NCI-H2171 treated with DMSO at 0.1 percent for 48 hours (cell line): ENCODE data around the gene PPTC7.
A peak's percentile ranks its signal among the peaks of the same experiment; 100 is the strongest.
"Not testable (repeated sequence)": the region's sequence is repeated elsewhere in the genome, so short reads cannot be mapped to it uniquely, and the experiment has no call there.

Experiments used
- DNase-seq: peaks from one replicate; lab custom pipeline; 2025; lab: John Stamatoyannopoulos, UW

PPTC7 gene, protein sequence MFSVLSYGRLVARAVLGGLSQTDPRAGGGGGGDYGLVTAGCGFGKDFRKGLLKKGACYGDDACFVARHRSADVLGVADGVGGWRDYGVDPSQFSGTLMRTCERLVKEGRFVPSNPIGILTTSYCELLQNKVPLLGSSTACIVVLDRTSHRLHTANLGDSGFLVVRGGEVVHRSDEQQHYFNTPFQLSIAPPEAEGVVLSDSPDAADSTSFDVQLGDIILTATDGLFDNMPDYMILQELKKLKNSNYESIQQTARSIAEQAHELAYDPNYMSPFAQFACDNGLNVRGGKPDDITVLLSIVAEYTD

DNA sequence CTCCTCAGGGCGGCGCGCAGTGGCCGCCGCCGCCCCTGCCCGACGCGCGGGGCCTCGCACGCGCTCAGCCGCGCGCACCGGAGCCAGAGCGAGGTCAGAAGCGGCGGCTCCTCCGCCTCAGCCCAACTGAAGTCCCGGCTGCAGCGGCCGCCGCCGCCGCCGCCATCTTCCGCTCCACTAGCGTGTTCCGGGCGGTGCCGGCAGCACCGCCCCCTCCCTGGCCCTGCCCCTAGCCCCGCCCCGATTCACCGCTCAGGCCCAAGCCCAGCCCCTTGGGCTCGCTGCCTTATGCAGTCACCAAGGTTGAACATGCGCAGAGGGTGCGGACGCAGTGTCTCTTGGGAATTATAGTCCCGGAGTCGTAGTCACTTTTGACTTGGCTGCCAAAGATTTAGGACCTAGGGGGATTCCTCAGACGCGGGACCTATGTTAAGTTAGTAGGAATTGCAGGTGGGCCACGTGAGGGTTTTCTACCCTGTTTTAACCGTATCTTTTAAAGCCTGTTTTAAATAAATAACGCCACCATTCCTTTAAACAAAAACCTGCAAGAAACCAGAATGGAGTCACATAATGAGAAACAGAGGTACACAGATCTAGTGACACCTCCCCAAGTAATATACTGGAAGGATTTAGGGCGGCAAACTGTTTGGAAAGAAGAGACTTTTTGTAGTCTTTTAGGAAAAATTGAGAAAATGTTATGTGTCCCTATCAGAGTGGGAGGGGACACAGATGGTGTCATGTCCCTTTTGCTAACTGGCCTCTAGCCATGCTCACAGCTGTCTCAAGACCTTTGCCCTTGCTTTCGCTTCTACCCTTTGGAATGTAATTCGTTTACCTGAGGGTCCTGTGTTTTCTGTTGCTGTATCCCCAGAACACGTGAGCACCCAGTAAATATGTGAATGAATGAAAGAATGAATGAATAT is at the start of gene PPTC7:
TSS of gene PPTC7 (minus strand) at position 182 of the 923 bp plus-strand sequence. CDS start 287 bp downstream, outside the sequence.
- DNase-seq = peak; percentile 96

DNA sequence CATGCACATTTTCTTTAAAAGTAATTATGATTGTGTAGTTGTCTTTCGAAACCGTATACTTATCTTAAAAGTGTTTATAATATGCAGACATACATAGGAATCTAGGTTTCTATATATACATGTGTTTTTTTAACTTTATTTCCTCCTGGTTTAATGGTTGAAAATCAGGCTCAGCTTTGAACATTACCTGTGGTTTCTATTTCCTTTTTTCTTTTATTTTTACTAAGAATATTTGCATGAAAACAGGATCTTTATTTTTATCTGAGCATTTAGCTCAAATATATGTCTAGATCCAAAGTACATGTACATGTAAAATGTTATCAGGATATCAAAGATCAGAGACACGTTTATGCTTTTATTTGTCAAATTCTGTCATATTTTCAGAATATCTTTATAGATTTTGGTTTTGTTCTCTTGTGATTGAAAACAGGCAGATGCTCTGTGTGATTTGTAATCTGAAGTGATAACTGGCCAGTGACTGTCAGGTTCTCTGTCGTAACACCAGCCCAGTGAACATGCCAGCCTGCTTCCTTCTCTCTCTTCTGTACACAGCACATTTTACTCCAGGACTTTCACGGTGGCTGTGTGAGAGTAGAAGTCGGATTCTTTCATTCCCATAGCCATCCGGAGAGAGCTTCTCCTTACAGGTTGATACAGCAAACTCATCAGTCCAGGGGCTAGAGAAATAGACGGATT is 44.5 kb upstream of the PPTC7 start:
- no peak for DNase-seq

DNA sequence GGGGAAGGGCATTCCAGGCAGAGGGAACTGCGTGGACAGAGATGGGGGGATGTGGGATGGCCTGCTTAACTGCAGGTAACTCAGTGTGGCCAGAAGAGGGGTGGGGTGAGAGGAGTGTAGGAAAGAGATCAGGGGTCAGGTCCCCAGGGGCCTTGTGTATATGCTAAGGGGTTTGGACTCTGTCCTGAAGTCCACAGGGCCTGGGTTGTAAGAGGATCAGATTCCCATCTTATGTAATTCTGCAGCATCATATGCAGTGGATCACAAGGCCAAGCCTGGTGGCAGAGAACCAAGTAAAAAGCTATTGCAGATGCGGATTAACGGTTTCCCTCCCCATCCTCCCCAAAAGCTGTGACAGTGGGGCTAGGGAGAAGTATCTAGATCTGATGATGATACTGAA is 39.5 kb upstream of the PPTC7 start:
- DNase-seq = no peak

DNA sequence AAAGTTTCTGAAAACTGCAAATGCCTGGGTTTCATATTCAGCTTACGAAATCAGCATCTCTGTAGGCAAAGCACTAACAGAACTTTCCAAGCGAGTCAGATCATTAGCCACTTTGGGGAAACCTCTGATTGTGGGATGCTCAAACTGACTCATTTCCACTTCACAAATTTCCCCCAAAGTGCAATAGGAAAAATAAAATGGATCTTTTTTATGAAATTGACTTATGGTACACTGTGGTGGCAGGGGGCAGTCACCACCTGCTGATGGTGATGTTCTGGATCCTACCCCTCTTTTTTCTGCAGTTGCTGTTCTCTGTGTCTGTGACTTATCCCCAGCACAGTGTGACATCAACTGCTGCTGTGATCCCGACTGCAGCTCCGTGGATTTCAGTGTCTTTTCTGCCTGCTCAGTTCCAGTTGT is 36.4 kb upstream of the PPTC7 start:
- DNase-seq = no peak

DNA sequence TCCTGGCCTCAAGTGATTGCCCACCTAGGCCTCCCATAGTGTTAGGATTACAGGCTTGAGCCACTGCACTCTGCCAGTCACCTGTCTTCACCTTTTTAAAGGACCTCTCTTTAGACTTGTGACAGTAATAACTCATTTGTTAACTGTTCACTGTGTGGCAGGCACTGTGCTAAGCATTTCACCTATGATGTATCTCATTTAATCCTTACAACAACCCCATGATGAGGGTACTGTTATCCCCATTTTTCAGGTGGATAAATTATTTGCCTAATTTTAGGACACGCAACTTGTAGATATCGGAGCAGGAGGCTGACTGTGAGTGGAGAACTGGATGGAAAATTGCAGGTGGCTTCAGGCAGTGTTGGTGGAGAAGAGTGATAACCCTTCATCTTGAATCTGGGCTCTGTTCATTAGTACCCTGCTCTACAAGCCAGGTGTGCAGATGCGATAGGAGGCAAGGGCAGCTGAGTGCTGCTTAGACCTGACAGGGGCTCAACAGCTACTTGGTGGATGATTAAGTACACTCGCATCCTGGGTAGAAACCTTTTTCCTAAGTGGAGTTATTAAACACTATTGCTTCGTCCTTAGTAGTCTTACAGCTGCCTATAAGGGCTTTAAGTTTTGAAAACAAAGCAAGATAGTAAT is 33.5 kb upstream of the PPTC7 start:
- DNase-seq = no peak

DNA sequence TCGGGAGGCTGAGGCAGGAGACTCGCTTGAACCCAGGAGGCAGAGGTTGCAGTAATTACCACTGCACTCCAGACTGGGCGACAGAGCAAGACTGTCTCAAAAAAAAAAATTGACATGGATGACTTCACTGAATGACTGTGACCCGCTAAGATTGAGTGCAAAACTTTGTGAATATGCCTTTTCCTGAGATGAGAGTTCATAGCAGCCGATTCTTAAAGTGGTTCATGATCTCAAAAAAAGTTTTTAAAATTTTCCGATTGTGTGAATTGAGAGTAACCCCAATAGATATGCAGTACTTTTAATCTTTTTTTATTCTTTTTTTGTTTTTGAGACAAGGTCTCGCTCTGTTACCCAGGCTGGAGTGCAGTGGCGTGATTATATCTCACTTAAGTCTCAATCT is 32.1 kb upstream of the PPTC7 start:
- DNase-seq = no peak

DNA sequence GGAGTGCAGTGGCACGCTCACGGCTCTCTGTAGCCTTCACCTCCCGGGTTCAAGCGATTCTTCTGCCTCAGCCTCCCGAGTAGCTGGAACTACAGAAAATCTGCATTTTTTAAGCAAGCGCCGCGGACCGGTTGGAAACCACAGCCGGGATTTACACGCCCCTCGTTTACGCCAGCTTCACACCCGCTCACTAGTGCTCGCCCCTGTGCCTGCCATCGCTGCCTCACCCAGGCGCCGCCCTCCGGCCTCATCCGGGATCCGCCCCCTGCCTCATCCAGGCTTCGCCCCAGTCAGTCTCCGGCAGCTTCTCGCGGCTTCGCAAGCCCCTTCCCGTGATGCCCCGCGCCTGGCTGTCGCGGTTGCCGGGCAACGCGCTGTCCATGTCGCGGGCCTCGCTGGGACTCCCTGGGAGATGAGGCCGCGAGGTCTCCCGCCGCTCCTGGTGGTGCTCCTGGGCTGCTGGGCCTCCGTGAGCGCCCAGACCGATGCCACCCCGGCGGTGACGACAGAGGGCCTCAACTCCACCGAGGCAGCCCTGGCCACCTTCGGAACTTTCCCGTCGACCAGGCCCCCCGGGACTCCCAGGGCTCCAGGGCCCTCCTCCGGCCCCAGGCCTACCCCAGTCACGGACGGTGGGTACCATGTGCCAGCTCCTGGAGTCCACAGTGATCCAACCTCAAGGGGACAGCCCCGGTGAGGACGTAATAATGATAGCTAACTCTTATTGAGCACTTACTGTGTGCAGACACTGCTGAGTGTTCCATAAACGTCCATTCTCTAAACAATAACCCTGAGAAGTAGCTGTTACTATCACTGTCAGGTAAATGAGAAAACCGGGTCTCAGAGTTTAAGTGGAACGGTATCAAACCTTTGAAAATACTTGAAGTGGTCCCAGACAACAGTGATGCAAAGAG is 30.9 kb upstream of the PPTC7 start, which contains the start of gene TCTN1:
TSS of gene TCTN1 (plus strand) at position 359 of the 914 bp plus-strand sequence. CDS start at position 413, 54 bp downstream.
- peak; percentile 95 for DNase-seq

DNA sequence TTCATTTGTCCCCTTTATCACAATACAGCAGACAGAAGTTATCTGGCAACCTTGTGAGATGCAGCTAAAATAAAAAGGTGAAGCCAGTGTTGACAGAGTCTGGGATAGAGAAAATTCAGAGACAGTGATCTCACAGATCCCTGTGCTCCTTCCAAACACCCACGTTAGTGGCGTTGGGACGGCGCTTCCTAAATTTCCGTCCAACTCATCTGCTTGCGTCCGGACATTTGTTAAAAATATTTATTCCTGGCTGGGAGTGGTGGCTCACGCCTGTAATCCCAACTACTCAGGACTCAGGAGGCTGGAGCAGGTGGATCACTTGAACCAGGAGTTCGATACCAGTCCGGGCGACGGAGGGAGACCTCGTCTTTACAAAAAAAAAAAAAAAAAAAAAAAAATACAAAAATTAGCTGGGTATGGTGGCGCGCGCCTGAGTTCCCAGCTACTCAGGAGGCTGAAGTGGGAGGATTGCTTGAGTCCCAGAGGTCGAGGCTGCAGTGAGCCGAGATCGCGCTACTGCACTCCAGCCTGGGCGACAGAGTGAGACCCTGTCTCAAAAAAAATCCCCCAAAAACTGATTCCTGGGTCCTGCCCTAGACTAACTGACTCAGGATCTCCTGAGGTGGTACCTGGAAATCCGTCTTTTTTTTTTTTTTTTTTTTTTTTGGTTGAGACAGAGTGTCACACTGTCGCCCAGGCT is 30.1 kb upstream of the PPTC7 start:
- DNase-seq = no peak

DNA sequence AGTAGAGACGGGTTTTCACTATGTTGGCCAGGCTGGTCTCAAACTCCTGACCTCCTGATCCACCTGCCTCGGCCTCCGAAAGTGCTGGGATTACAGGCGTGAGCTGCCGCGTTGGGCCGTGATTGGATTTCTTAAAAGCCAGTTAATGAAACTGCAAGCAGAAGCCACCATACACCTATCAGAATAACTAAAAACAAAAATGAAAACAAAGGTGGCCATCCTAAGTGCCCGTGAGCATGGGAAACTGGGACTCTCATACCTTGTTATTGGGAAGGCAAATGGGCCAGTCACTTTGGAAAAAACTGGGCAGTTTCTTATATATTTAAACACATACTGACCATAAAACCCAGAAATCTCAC is 23.1 kb upstream of the PPTC7 start:
- DNase-seq = no peak

DNA sequence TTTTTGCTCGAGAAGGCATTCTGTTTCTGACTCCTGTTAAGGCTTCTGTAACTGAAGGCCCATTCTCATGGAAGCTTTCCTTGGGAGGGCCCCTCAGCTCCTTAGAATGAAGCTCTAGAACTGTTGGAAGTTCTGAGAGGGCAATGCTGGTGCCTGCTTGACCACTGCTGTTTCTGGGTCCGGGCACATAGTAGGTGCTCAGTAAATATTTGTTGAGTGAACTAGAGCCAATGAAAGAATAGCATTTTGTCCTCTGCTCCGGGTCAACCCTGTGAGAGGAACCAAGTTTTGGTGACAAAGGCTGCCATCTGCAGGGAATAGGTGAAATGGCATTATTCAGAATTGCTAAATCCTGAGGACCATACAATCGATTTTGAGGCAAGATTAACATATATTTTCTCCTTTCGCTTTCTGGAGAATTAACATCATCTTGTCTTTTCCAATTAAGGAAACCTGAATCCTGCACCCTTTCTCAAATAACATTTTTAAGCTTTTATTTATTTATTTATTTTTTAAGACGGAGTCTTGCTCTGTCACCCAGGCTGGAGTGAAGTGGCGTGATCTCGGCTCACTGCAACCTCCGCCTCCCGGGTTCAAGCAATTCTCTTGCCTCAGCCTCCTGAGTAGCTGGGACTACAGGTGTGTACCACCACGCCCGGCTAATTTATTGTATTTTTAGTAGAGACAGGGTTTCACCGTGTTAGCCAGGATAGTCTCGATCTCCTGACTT is 19.1 kb upstream of the PPTC7 start:
- DNase-seq = peak; percentile 67

DNA sequence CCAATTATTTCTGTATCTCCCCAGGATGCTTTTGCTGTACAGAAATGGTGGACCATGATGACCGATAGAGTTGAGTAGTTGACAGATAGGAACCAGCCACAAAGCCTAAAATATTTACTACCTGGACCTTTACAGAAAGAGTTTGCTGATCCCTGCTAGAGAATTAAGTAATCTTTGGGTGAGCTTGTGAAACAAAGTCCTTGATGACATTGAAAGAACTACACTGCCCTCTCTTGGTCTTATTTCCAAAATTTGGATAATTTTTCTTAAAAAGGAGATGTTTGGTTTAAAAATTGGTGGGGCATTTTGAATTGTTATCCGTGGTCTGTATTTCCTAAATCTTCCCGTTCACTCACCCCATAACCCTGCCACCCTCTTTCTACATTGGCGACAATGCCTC is 17.1 kb upstream of the PPTC7 start:
- peak; percentile 35 for DNase-seq

DNA sequence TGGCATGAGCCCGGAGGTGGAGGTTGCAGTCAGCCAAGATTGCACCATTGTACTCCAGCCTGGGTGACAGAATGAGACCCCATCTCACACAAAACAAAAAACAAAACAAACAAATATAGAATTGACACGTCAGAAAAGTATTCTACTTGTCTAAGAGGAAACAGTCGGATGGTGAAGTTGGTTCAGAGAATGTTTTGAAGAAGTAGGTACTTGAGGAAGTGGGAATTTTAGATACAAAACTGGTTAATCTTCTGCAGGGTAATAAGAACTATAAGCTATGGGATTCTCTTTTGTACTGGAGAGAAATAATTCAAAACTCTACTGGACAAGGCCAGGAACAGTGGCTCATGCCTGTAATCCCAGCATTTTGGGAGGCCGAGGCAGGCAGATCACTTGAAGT is 16.2 kb upstream of the PPTC7 start:
- DNase-seq = no peak

DNA sequence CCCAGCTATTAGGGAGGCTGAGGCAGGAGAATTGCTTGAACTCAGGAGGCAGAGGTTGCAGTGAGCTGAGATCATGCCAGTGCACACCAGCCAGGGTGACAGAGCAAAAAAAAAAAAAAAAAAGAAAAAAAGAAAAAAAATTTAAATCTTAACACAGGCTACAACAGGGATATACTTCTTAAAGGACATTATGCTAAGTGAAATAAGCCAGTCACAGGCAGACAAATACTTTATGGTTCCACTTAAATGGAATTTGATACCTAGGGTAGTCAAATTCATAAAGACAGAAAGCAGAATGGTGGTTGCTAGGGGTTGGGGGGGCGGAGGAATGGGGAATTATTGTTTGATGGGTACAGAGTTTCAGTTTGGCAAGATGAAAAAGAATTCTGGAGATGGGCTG is 14.8 kb upstream of the PPTC7 start:
- DNase-seq = no peak

DNA sequence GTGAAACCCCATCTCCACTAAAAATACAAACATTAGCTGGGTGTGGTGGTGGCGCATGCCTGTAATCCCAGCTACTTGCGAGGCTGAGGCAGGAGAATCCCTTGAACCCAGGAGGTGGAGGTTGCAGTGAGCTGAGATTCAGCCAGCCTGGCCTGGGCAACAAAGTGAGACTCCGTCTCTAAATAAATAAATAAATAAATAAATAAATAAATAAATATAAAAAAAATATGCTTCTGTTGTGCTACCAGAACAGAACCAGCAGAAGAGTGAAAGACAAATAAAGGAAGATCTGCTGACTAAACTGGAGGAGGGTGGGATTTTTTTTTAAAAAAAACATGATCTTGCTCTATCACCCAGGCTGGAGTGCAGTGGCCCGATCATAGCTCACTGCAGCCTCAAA is 9.8 kb upstream of the PPTC7 start:
- DNase-seq = not testable (repeated sequence)

DNA sequence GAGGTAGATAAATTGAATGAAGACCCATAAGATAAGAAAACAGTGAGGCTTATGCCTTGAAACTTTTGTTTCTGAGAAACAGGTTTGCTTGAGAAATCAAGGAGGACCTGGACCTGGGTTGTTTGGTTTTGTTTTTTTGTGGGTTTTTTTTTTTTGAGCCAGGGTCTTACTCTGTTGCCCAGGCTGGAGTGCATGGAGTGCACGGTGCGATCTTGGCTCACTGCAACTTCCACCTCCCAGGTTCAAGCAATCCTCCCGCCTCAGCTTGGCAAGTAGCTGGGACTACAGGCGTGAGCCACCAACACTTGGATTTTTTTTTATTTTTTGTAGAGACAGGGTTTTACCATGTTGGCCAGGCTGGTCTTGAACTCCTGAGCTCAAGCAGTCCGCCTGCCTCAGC is 9.0 kb upstream of the PPTC7 start:
- no peak for DNase-seq

DNA sequence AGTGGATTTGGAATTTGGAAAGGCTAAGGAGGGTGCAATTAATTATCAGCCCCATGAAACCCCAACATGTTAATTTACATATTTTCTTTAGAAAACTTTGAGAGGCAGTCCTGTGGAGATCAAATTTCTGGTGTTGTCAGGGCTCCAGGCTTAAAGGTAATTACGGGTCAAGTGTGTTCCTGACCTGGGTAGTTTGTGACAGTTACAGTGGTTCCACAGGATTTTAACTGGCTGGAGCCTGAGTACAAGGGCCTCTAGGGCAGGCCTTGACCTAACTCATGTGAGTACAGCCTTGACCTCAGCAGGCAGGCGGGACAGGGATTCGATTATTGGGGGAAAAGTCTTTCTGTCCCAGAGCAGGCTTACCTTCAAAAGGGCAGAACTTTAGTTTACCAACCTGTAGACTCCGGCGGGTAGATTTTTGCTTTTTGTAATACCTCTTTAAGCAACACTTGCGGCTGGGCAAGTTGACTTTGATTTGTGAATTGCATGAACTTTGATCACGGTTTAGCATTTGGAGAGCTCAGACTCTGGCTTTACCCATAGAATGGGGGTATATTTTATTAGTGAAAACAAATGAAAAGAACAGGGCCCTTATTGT is 8.4 kb upstream of the PPTC7 start:
- DNase-seq = no peak

DNA sequence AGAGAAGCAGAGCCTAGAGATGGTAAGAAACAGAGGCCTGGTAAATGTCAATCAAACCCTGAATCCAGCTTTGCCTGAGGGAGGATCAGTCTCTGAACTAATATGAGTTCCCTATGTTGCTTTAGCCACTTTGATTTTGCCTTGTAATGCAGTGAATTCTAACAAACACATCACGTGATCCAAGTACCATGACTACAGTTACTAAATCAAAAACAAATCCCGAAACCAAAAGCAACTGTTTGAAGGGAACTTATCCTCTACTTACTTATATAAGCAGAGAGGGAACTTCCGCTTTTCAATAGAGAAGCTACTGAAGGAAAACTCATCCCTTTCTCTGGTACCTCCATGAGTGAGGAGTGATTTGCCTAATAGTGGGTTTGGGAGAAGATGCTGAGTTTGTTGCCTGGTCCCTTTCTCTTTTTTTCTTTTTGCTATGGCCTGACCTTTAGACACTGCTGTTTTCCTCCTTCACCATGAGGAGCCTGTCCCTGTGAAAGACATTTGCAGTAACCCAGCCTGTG is 7.7 kb upstream of the PPTC7 start:
- no peak for DNase-seq

DNA sequence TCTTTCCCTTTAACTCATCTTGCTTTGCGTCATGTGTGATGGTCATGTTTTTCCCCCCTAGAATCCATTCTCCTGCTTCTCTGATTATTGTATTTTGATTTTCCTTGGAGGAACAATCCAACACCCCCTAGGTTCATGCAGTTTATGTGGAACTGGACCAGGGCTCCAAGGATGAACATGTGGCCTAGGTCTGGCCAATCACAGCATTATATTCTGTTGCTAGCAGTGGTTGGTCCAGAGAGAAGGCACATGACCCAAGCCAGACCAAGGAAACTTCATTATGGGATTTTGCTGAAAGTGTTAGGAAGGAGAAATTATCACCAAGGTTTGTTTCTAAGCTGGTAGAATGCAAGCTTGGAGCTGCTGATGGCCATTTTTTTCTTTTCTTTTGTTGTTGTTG is 6.9 kb upstream of the PPTC7 start:
- DNase-seq = no peak

DNA sequence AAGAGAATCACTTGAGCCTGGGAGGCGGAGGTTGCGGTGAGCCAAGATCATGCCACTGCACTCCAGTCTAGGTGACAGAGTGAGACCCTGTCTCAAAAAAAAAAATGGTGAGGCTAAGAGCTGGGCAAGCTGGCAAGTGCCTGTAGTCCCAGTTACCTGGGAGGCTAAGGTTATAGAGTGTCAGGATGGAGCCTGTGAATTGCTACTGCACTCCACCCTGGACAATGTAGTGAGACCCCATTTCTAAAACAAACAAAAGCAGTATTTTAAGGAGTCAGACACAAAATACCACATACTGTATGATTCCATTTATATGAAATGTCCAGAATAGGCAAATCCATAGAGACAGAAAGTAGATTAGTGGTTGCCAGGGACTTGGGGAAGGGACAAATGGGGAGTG is 4.0 kb upstream of the PPTC7 start:
- not testable (repeated sequence) for DNase-seq
